NCI-H446 (cell line): Measurements from ENCODE around the gene NAV1.
"Not testable (repeated sequence)": the region's sequence is repeated elsewhere in the genome, so short reads cannot be mapped to it uniquely, and the experiment has no call there.

Experiments
- DNase-seq, 2 experiments: peaks; one replicate each; lab custom pipeline; 2025; lab: John Stamatoyannopoulos, UW

Gene NAV1

GRCh38 chr1:201520046-201520575 is 18.8 kb upstream of the NAV1 start:
- not testable (repeated sequence) for DNase-seq

- no peak for DNase-seq
Measured at GRCh38 chr1:201525193-201525778, 13.6 kb upstream of the NAV1 start.

GRCh38 chr1:201527879-201528278 is 11.0 kb upstream of the NAV1 start:
- no peak for DNase-seq

GRCh38 chr1:201528631-201529252 is 10.2 kb upstream of the NAV1 start:
- DNase-seq, result no peak

- peak; percentile 59 to 85 for DNase-seq
Measured at GRCh38 chr1:201530741-201531531, 8.0 kb upstream of the NAV1 start.

GRCh38 chr1:201531551-201532425 is 7.1 kb upstream of the NAV1 start:
- no peak for DNase-seq

- no peak for DNase-seq
Measured at GRCh38 chr1:201533836-201534235, 5.1 kb upstream of the NAV1 start.

- DNase-seq, result no peak
Measured at GRCh38 chr1:201535046-201535918, 3.6 kb upstream of the NAV1 start.

GRCh38 chr1:201535919-201536245 is 3.0 kb upstream of the NAV1 start:
- DNase-seq, result no peak

- no peak for DNase-seq
Measured at GRCh38 chr1:201536558-201536957, 2.4 kb upstream of the NAV1 start.

- DNase-seq, result no peak
Measured at GRCh38 chr1:201537028-201537427, 1.9 kb upstream of the NAV1 start.

GRCh38 chr1:201537467-201537866 is 1.5 kb upstream of the NAV1 start:
- DNase-seq, result no peak

- peak in 1 of 2 experiments; percentile 35 for DNase-seq
Measured at GRCh38 chr1:201537891-201538611, 876 bp upstream of the NAV1 start.

GRCh38 chr1:201539561-201540431 is 869 bp downstream of the NAV1 start:
- peak in 1 of 2 experiments; percentile 66 for DNase-seq

GRCh38 chr1:201540846-201541735 is 2.2 kb downstream of the NAV1 start:
- no peak for DNase-seq

- peak in 1 of 2 experiments; percentile 58 for DNase-seq
Measured at GRCh38 chr1:201542309-201543035, 3.5 kb downstream of the NAV1 start.

GRCh38 chr1:201543871-201544642 is 5.1 kb downstream of the NAV1 start:
- no peak for DNase-seq
